ENCODE measurements around the gene RAD51B. TPM values are rescaled to one million over a fixed set of nuclear protein-coding genes. Genes with fewer than 3 reads are reported as not detected.

RAD51B gene
- total RNA-seq, 1 experiment from 2014 or later, result 23.3 TPM

GRCh38 chr14:68331991-68332390, 512.4 kb downstream of the RAD51B start:
- no peaks in the 10 kb centered on the region for H3K27me3 ChIP-seq (replicated peaks; ENCODE audit: insufficient read depth, low read depth, low read length, poor library complexity)
- intact Hi-C loops (cut with micrococcal nuclease; ENCODE audit: unreplicated experiment), result no loop called here
- CTCF ChIA-PET, result no interaction called here
- no peak overlapping the region for H3K4me3 ChIP-seq (ENCODE audit: low read depth, low read length, poor library complexity, severe bottlenecking)
- H3K36me3 ChIP-seq (ENCODE audit: insufficient read depth, low read length, poor library complexity, severe bottlenecking), result no peaks in the 10 kb centered on the region
- no TSS peak for BruUV-seq (replicated peaks)
- no peak for TF ChIP-seq EZH2 (IDR thresholded peaks at IDR 0.05; ENCODE audit: borderline replicate concordance, low read depth, low read length, poor library complexity, severe bottlenecking)
- no peak for TF ChIP-seq CTCF (conservative IDR thresholded peaks at IDR 0.05; ENCODE audit: low read depth, low read length)
- H3K9me3 ChIP-seq (ENCODE audit: low read depth, low read length, poor library complexity, severe bottlenecking), result no peaks in the 10 kb centered on the region
- H3K27ac ChIP-seq (ENCODE audit: low read depth, low read length, poor library complexity, severe bottlenecking), result no peak overlapping the region
- H3K4me1 ChIP-seq (ENCODE audit: insufficient read depth, low read length, poor library complexity, severe bottlenecking), result no peaks in the 10 kb centered on the region
- POLR2A ChIA-PET (ENCODE audit: low non-redundant PET), result no interaction called here
- DNase-seq (ENCODE audit: low spot score), result no peak

- CTCF ChIA-PET, result no interaction called here
- POLR2A ChIA-PET (ENCODE audit: low non-redundant PET), result no interaction called here
- no peaks in the 10 kb centered on the region for H3K36me3 ChIP-seq (ENCODE audit: insufficient read depth, low read length, poor library complexity, severe bottlenecking)
- no peak for DNase-seq (ENCODE audit: low spot score)
- H3K27ac ChIP-seq (ENCODE audit: low read depth, low read length, poor library complexity, severe bottlenecking), result no peak overlapping the region
- no peak for TF ChIP-seq CTCF (conservative IDR thresholded peaks at IDR 0.05; ENCODE audit: low read depth, low read length)
- no peak for TF ChIP-seq EZH2 (IDR thresholded peaks at IDR 0.05; ENCODE audit: borderline replicate concordance, low read depth, low read length, poor library complexity, severe bottlenecking)
- H3K27me3 ChIP-seq (replicated peaks; ENCODE audit: insufficient read depth, low read depth, low read length, poor library complexity), result no peaks in the 10 kb centered on the region
- intact Hi-C loops (cut with micrococcal nuclease; ENCODE audit: unreplicated experiment), result no loop called here
- H3K9me3 ChIP-seq (ENCODE audit: low read depth, low read length, poor library complexity, severe bottlenecking), result no peaks in the 10 kb centered on the region
- BruUV-seq (replicated peaks), result no TSS peak
- no peaks in the 10 kb centered on the region for H3K4me1 ChIP-seq (ENCODE audit: insufficient read depth, low read length, poor library complexity, severe bottlenecking)
- H3K4me3 ChIP-seq (ENCODE audit: low read depth, low read length, poor library complexity, severe bottlenecking), result no peak overlapping the region
These were observed 513.7 kb downstream of the RAD51B start for GRCh38 chr14:68333262-68333661.

DNA sequence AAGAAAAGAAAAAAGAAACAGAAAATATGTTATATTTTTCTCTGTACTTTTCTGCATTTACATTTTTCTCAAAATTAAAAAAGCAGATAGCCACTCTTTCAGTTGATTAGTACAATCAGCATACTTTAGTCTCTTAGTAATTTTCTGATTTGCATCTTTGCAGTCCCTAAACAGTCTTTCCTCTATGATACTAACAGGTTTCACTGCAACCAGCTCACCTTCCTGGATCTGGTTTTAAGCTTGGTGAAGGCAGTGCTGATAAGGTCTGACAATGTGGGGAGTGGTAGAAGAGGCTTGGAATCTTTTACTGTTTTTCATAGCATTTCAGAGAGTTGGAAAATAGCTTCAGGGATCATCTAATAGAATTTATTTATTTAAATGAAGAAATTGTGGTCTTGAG, 515.7 kb downstream of the RAD51B start:
- H3K4me3 ChIP-seq (ENCODE audit: low read depth, low read length, poor library complexity, severe bottlenecking), result no peak overlapping the region
- H3K36me3 ChIP-seq (ENCODE audit: insufficient read depth, low read length, poor library complexity, severe bottlenecking), result no peaks in the 10 kb centered on the region
- TF ChIP-seq CTCF (conservative IDR thresholded peaks at IDR 0.05; ENCODE audit: low read depth, low read length), result no peak
- no peak for TF ChIP-seq EZH2 (IDR thresholded peaks at IDR 0.05; ENCODE audit: borderline replicate concordance, low read depth, low read length, poor library complexity, severe bottlenecking)
- H3K9me3 ChIP-seq (ENCODE audit: low read depth, low read length, poor library complexity, severe bottlenecking), result no peaks in the 10 kb centered on the region
- no TSS peak for BruUV-seq (replicated peaks)
- intact Hi-C loops (cut with micrococcal nuclease; ENCODE audit: unreplicated experiment), result no loop called here
- no peaks in the 10 kb centered on the region for H3K27me3 ChIP-seq (replicated peaks; ENCODE audit: insufficient read depth, low read depth, low read length, poor library complexity)
- H3K27ac ChIP-seq (ENCODE audit: low read depth, low read length, poor library complexity, severe bottlenecking), result no peak overlapping the region
- CTCF ChIA-PET, result no interaction called here
- no peaks in the 10 kb centered on the region for H3K4me1 ChIP-seq (ENCODE audit: insufficient read depth, low read length, poor library complexity, severe bottlenecking)
- DNase-seq (ENCODE audit: low spot score), result no peak
- POLR2A ChIA-PET (ENCODE audit: low non-redundant PET), result no interaction called here

Measured in A673 (cell line).